GM04504 (cell line): ENCODE data around the gene GALNT7.
"Not testable (repeated sequence)": the region's sequence is repeated elsewhere in the genome, so short reads cannot be mapped to it uniquely, and the experiment has no call there.

Source experiments
- DNase-seq: peaks from one replicate; pipeline ENCODE4 v3.0.0-alpha.2; 2012; ENCODE audit warnings: low read depth

Gene GALNT7

GRCh38 chr4:173195109-173195508 is 26.5 kb downstream of the GALNT7 start:
- DNase-seq, result no peak

- DNase-seq, result no peak
Observed at GRCh38 chr4:173199553-173199952, 30.9 kb downstream of the GALNT7 start.

- DNase-seq, result no peak
Observed at GRCh38 chr4:173200103-173200884, 31.7 kb downstream of the GALNT7 start.

GRCh38 chr4:173202395-173202794 is 33.8 kb downstream of the GALNT7 start:
- DNase-seq, result no peak

- DNase-seq, result no peak
Observed at GRCh38 chr4:173205656-173206055, 37.0 kb downstream of the GALNT7 start.

- no peak for DNase-seq
Observed at GRCh38 chr4:173208420-173208819, 39.8 kb downstream of the GALNT7 start.

GRCh38 chr4:173211222-173211621 is 42.6 kb downstream of the GALNT7 start:
- no peak for DNase-seq

GRCh38 chr4:173211838-173212237 is 43.2 kb downstream of the GALNT7 start:
- peak; percentile 31 for DNase-seq

GRCh38 chr4:173212379-173212778 is 43.8 kb downstream of the GALNT7 start:
- DNase-seq, result no peak

- DNase-seq, result no peak
Observed at GRCh38 chr4:173213296-173213695, 44.7 kb downstream of the GALNT7 start.

GRCh38 chr4:173214231-173214630 is 45.6 kb downstream of the GALNT7 start:
- DNase-seq, result no peak

- no peak for DNase-seq
Observed at GRCh38 chr4:173214661-173215060, 46.0 kb downstream of the GALNT7 start.

- DNase-seq, result no peak
Observed at GRCh38 chr4:173217075-173217474, 48.5 kb downstream of the GALNT7 start.

- no peak for DNase-seq
Observed at GRCh38 chr4:173217727-173218126, 49.1 kb downstream of the GALNT7 start.

GRCh38 chr4:173218411-173219125 is 50.0 kb downstream of the GALNT7 start:
- DNase-seq, result peak; percentile 46

- not testable (repeated sequence) for DNase-seq
Observed at GRCh38 chr4:173219126-173219437, 50.5 kb downstream of the GALNT7 start.

GRCh38 chr4:173223743-173224142 is 55.1 kb downstream of the GALNT7 start:
- DNase-seq, result no peak

- no peak for DNase-seq
Observed at GRCh38 chr4:173226401-173226888, 57.8 kb downstream of the GALNT7 start.

GRCh38 chr4:173227756-173228155 is 59.1 kb downstream of the GALNT7 start:
- no peak for DNase-seq

GRCh38 chr4:173230062-173230461 is 61.5 kb downstream of the GALNT7 start:
- DNase-seq, result no peak

- no peak for DNase-seq
Observed at GRCh38 chr4:173231916-173232315, 63.3 kb downstream of the GALNT7 start.

- DNase-seq, result no peak
Observed at GRCh38 chr4:173233857-173234256, 65.2 kb downstream of the GALNT7 start.

- no peak for DNase-seq
Observed at GRCh38 chr4:173235050-173235449, 66.4 kb downstream of the GALNT7 start.

GRCh38 chr4:173236301-173236700 is 67.7 kb downstream of the GALNT7 start:
- no peak for DNase-seq
